ENCODE results near the gene ALDH18A1. TPM values are rescaled to one million over a fixed set of nuclear protein-coding genes. Genes with fewer than 3 reads are reported as not detected.

Gene ALDH18A1
- total RNA-seq, 1 experiment from 2014 or later: 87.6 TPM

- no peak overlapping the region for H3K9ac ChIP-seq (ENCODE audit: low read length)
- H3K27me3 ChIP-seq (ENCODE audit: insufficient read depth, low read length): no peaks in the 10 kb centered on the region; the same call in 1 of the 2 replicates
- no TSS peak for BruUV-seq (replicated peaks)
- peak overlapping the region; percentile 100 for H3K4me2 ChIP-seq (ENCODE audit: low read length)
- H3K27ac ChIP-seq (ENCODE audit: low read depth, low read length): no peak overlapping the region
- H3K4me3 ChIP-seq (replicated peaks in 1 of 2; ENCODE audit: low read depth in 1 of 2, low read length in 2 of 2): no peak overlapping the region
- no peak overlapping the region for H2AFZ ChIP-seq (ENCODE audit: low read depth, low read length, poor library complexity, severe bottlenecking)
- TF ChIP-seq REST (IDR thresholded peaks at IDR 0.05; ENCODE audit: low read depth) (no peak), CBX3 (IDR thresholded peaks at IDR 0.05; ENCODE audit: low read depth) (no peak), SIN3A (IDR thresholded peaks at IDR 0.05; ENCODE audit: low read depth) (no peak), ATF3 (IDR thresholded peaks at IDR 0.05) (no peak), POLR2A (IDR thresholded peaks at IDR 0.05; ENCODE audit: borderline replicate concordance, extremely low read depth, insufficient read depth, insufficient read length) (no peak), ZFX (IDR thresholded peaks at IDR 0.05) (no peak), ELF1 (IDR thresholded peaks at IDR 0.05; ENCODE audit: borderline replicate concordance, low read depth) (no peak), EZH2 (IDR thresholded peaks at IDR 0.05) (no peak), JUND (IDR thresholded peaks at IDR 0.05) (no peak), YY1 (IDR thresholded peaks at IDR 0.05; ENCODE audit: extremely low read depth, insufficient replicate concordance, low read depth, low read length) (no peak), TCF7L2 (IDR thresholded peaks at IDR 0.05; ENCODE audit: borderline replicate concordance, extremely low read depth, insufficient read depth, insufficient read length) (no peak), SRF (IDR thresholded peaks at IDR 0.05; ENCODE audit: low read depth) (no peak), FOSL1 (IDR thresholded peaks at IDR 0.05; ENCODE audit: low read depth) (no peak), POLR2AphosphoS5 (IDR thresholded peaks at IDR 0.05; ENCODE audit: low read depth, low read length) (no peak), EGR1 (IDR thresholded peaks at IDR 0.05; ENCODE audit: low read depth) (no peak), EZH2phosphoT487 (IDR thresholded peaks at IDR 0.05; ENCODE audit: borderline replicate concordance) (no peak)
- TF ChIP-seq, protein P1, sequence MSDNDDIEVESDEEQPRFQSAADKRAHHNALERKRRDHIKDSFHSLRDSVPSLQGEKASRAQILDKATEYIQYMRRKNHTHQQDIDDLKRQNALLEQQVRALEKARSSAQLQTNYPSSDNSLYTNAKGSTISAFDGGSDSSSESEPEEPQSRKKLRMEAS (IDR thresholded peaks at IDR 0.05): no peak
- TF ChIP-seq, protein P2, sequence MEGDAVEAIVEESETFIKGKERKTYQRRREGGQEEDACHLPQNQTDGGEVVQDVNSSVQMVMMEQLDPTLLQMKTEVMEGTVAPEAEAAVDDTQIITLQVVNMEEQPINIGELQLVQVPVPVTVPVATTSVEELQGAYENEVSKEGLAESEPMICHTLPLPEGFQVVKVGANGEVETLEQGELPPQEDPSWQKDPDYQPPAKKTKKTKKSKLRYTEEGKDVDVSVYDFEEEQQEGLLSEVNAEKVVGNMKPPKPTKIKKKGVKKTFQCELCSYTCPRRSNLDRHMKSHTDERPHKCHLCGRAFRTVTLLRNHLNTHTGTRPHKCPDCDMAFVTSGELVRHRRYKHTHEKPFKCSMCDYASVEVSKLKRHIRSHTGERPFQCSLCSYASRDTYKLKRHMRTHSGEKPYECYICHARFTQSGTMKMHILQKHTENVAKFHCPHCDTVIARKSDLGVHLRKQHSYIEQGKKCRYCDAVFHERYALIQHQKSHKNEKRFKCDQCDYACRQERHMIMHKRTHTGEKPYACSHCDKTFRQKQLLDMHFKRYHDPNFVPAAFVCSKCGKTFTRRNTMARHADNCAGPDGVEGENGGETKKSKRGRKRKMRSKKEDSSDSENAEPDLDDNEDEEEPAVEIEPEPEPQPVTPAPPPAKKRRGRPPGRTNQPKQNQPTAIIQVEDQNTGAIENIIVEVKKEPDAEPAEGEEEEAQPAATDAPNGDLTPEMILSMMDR (IDR thresholded peaks at IDR 0.05 in 2 of 3, conservative IDR thresholded peaks at IDR 0.05 in 1 of 3; ENCODE audit: borderline replicate concordance in 1 of 3, insufficient read depth in 1 of 3, low read depth in 2 of 3, low read length in 2 of 3): no peak
- no peaks in the 10 kb centered on the region for H3K36me3 ChIP-seq (ENCODE audit: control insufficient read depth in 1 of 2, insufficient read depth in 2 of 2, low read length in 2 of 2)
- no peaks in the 10 kb centered on the region for H3K9me3 ChIP-seq (ENCODE audit: control insufficient read depth in 1 of 2, insufficient read depth in 1 of 2, low read depth in 1 of 2, low read length in 2 of 2)
- ATAC-seq (no peak), DNase-seq (ENCODE audit: low read depth, low spot score) (no peak)
- no peaks in the 10 kb centered on the region for H4K20me1 ChIP-seq (ENCODE audit: insufficient read depth)
- POLR2A ChIA-PET: no interaction called here
- intact Hi-C loops (cut with micrococcal nuclease): no loop called here
- CTCF ChIA-PET: interaction anchor here (0.6 kb wide), 1 partner anchor 317 kb away, joined by 4 read pairs; no protein-coding TSS in a partner anchor
- H3K4me1 ChIP-seq (ENCODE audit: control insufficient read depth in 1 of 2, insufficient read depth in 2 of 2, low read length in 2 of 2): peaks cover 0 to 11% of the 10 kb centered on the region in 2 experiments; a peak in 1 of 4 replicates
- RAD21 ChIA-PET (ENCODE audit: low non-redundant PET in 1 of 2, low total read pairs in 2 of 2, uncharacterized antibody in 2 of 2, unreplicated experiment in 2 of 2): no interaction called here
- no peaks in the 10 kb centered on the region for H3K79me2 ChIP-seq (ENCODE audit: insufficient read depth, low read length)
- no peaks in the 10 kb centered on the region for H3K9me2 ChIP-seq (ENCODE audit: insufficient read depth)
Observed at GRCh38 chr10:95559896-95560277, 96.6 kb downstream of the ALDH18A1 start.
